Natural killer cell (primary cell): ENCODE measurements around the gene TK2. TPM values are rescaled to one million over a fixed set of nuclear protein-coding genes. Genes with fewer than 3 reads are reported as not detected.
A peak's percentile ranks its signal among the peaks of the same experiment; 100 is the strongest.

Experiments used
- ATAC-seq, 3 donors: fragments of 150-1000 bp in 2 of 3; fragments of 200-7000 bp in 1 of 3; cut with Tn5 transposase; 1 replicate in 1 of 3; 2 replicates in 2 of 3; pipeline ENCODE4 v1.10.0; 2021; ENCODE audit warnings: mild to moderate bottlenecking in 2 of 3, moderate library complexity in 2 of 3
- DNase-seq, 2 donors: peaks; one replicate each; pipeline versions ENCODE4 v3.0.0 to v3.0.0-alpha.2; 2013 to 2021; ENCODE audit warnings: mixed read lengths in 1 of 2
- H3K27ac ChIP-seq: one replicate; pipeline ENCODE4 v1.5.1; 2013; ENCODE audit warnings: mild to moderate bottlenecking, low read length
- H3K27me3 ChIP-seq: one replicate; pipeline ENCODE4 v1.6.1; 2013; ENCODE audit warnings: low read length; ENCODE audit not compliant: control insufficient read depth, insufficient read depth
- H3K36me3 ChIP-seq: one replicate; pipeline ENCODE4 v1.6.1; 2013; ENCODE audit warnings: low read length; ENCODE audit not compliant: control insufficient read depth, insufficient read depth
- H3K4me1 ChIP-seq: one replicate; pipeline ENCODE4 v1.6.1; 2013; ENCODE audit warnings: low read length; ENCODE audit not compliant: control insufficient read depth, insufficient read depth
- H3K4me3 ChIP-seq: one replicate; pipeline ENCODE4 v1.5.1; 2013; ENCODE audit warnings: low read length
- H3K9me3 ChIP-seq: one replicate; pipeline ENCODE4 v1.6.1; 2013; ENCODE audit warnings: low read length; ENCODE audit not compliant: control insufficient read depth, insufficient read depth
- H3K27ac Mint-ChIP-seq, 2 donors: one replicate each; pipeline ENCODE4 v1.8.0; 2022; ENCODE audit warnings: mild to moderate bottlenecking in 2 of 2, mixed read lengths in 2 of 2, moderate library complexity in 1 of 2
- H3K27me3 Mint-ChIP-seq, 2 donors: one replicate each; pipeline ENCODE4 v1.8.0; 2022; ENCODE audit warnings: low read depth in 2 of 2, mixed read lengths in 2 of 2
- H3K36me3 Mint-ChIP-seq: one replicate; pipeline ENCODE4 v1.8.0; 2022; ENCODE audit warnings: mixed read lengths
- H3K4me1 Mint-ChIP-seq, 2 donors: one replicate each; pipeline ENCODE4 v1.8.0; 2022; ENCODE audit warnings: mixed read lengths in 2 of 2
- H3K4me3 Mint-ChIP-seq: one replicate; pipeline ENCODE4 v1.8.0; 2022; ENCODE audit warnings: mild to moderate bottlenecking, moderate library complexity, mixed read lengths
- H3K9me3 Mint-ChIP-seq, 2 donors: one replicate each; pipeline ENCODE4 v1.8.0; 2022; ENCODE audit warnings: mixed read lengths in 2 of 2
- WGBS: methylation state at CpG from one replicate; pipeline ENCODE4 v1.1.7; 2013; ENCODE audit warnings: missing lambda C conversion rate; ENCODE audit not compliant: insufficient coverage; 5-methylcytosine and 5-hydroxymethylcytosine counted together
- intact Hi-C: fragments of 100-400 bp; cut with micrococcal nuclease; formaldehyde crosslinking; loops from one replicate; pipeline ENCODE4 v1.14.2; 2022
- total RNA-seq, 4 donors: library from RNA; stranded (reverse); fragments of 120-200 nt in 1 of 4; gene quantifications; one replicate each; pipeline versions ENCODE4 v1.2.3 to v1.2.4, GENCODE V29; 2013 to 2022
- TF ChIP-seq, protein P1 (sequence below): fragments of 200-600 bp; IDR thresholded peaks from one replicate; pipeline ENCODE4 v1.8.0; 2022; ENCODE audit warnings: antibody characterized with exemption

Gene TK2
- total RNA-seq, 3 donors from 2014 or later (not counting 1 experiment from before 2014, with no cell fraction given): 18.8 to 25.8 (median 25.1) TPM

DNA sequence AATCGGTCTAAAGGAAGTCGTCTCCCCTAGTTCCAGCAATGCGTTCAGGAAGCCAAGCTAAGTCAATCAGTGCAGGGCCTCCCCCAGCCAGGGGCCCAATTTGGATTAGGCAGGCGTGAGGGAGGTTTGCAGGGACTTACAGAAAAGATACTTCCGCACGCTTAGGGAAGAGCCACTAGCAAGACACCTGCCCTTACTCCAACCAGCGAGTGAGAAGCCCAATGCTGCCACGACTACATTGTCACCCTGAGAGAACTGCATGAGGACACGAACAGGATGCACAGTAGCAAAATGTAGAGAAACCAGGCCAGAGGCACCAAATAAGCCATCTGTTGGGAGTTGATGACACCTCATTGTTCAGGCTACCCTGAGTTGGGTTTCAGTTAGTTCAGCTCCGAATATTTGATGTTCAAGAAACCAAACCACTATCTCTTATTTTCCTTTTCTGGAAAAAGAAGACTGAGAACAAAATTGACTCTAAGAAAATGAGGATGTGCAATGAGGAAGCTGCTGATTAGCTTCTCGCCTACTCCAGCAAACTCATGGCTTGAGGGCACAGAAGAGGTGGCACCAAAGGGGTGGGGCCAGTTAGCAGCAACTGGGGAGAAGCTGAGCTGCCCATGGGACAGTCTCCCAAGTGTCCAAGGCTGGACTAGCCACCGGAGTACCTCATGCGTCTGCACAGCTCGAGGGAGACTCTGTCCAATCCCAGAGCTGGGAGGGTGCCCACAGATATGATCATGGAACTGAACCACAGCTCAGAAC lies 29.3 kb downstream of the TK2 start:
- Histone ChIP-seq H3K9me3 (no peaks in the 10 kb centered on the region), H3K4me1 (peaks cover 96% of the 10 kb centered on the region), H3K27me3 (no peaks in the 10 kb centered on the region), H3K4me3 (no peak overlapping the region), H3K36me3 (no peaks in the 10 kb centered on the region), H3K27ac (peak overlapping the region; percentile 87)
- TF ChIP-seq, protein P1, sequence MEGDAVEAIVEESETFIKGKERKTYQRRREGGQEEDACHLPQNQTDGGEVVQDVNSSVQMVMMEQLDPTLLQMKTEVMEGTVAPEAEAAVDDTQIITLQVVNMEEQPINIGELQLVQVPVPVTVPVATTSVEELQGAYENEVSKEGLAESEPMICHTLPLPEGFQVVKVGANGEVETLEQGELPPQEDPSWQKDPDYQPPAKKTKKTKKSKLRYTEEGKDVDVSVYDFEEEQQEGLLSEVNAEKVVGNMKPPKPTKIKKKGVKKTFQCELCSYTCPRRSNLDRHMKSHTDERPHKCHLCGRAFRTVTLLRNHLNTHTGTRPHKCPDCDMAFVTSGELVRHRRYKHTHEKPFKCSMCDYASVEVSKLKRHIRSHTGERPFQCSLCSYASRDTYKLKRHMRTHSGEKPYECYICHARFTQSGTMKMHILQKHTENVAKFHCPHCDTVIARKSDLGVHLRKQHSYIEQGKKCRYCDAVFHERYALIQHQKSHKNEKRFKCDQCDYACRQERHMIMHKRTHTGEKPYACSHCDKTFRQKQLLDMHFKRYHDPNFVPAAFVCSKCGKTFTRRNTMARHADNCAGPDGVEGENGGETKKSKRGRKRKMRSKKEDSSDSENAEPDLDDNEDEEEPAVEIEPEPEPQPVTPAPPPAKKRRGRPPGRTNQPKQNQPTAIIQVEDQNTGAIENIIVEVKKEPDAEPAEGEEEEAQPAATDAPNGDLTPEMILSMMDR: no peak
- WGBS: 66% methylated on average over 13 of the region's 14 CpGs
- Mint-ChIP-seq H3K27ac (peak overlapping the region; percentile 91 to 99), H3K4me3 (peak overlapping the region; percentile 61), H3K27me3 (no peaks in the 10 kb centered on the region), H3K36me3 (no peaks in the 10 kb centered on the region), H3K9me3 (no peaks in the 10 kb centered on the region), H3K4me1 (peaks cover 83 to 89% of the 10 kb centered on the region in 2 donors)
- intact Hi-C loops: no loop called here
- ATAC-seq: no peak
- peak in 1 of 2 donors; percentile 23 for DNase-seq

- no peaks in the 10 kb centered on the region for H3K36me3 ChIP-seq
- no peaks in the 10 kb centered on the region for H3K9me3 Mint-ChIP-seq
- TF ChIP-seq, protein P1: no peak
- DNase-seq (no peak), ATAC-seq (no peak)
- peaks cover 83 to 89% of the 10 kb centered on the region in 2 donors for H3K4me1 Mint-ChIP-seq
- WGBS: 92% methylated on average over 11 of the region's 11 CpGs
- intact Hi-C loops: loop anchor here (5.0 kb wide), 1 partner anchor 68 kb away; no protein-coding TSS in a partner anchor
- H3K4me1 ChIP-seq: peaks cover 94% of the 10 kb centered on the region
- H3K9me3 ChIP-seq: no peaks in the 10 kb centered on the region
- no peaks in the 10 kb centered on the region for H3K27me3 Mint-ChIP-seq
- no peaks in the 10 kb centered on the region for H3K36me3 Mint-ChIP-seq
- H3K27ac ChIP-seq: peak overlapping the region; percentile 87
- no peak overlapping the region for H3K4me3 ChIP-seq
- peak overlapping the region; percentile 61 for H3K4me3 Mint-ChIP-seq
- peak overlapping the region; percentile 91 to 99 for H3K27ac Mint-ChIP-seq
- H3K27me3 ChIP-seq: no peaks in the 10 kb centered on the region
Measured at GRCh38 chr16:66519482-66520373, 30.2 kb downstream of the TK2 start.

GRCh38 chr16:66517586-66518263 lies 32.2 kb downstream of the TK2 start:
- intact Hi-C loops: loop anchor here (2.0 to 5.0 kb wide), 2 partner anchors 33 to 70 kb away; partner anchors contain the start of gene TK2
- Mint-ChIP-seq H3K9me3 (no peaks in the 10 kb centered on the region), H3K27ac (peak overlapping the region; percentile 99), H3K27me3 (no peaks in the 10 kb centered on the region), H3K4me3 (peak overlapping the region; percentile 88), H3K36me3 (no peaks in the 10 kb centered on the region), H3K4me1 (peaks cover 67 to 69% of the 10 kb centered on the region in 2 donors)
- ATAC-seq: no peak
- TF ChIP-seq, protein P1: no peak
- 89% methylated on average over 8 of the region's 8 CpGs for WGBS
- Histone ChIP-seq H3K36me3 (no peaks in the 10 kb centered on the region), H3K27me3 (no peaks in the 10 kb centered on the region), H3K9me3 (no peaks in the 10 kb centered on the region), H3K27ac (peak overlapping the region; percentile 94), H3K4me1 (peaks cover 74% of the 10 kb centered on the region), H3K4me3 (no peak overlapping the region)
- no peak for DNase-seq
